ENCODE data around the gene CDS2. TPM values are rescaled to one million over a fixed set of nuclear protein-coding genes. Genes with fewer than 3 reads are reported as not detected.

CDS2 gene
- total RNA-seq, 4 donors from 2014 or later, result 26.9 to 60.1 (median 30.3) TPM

DNA sequence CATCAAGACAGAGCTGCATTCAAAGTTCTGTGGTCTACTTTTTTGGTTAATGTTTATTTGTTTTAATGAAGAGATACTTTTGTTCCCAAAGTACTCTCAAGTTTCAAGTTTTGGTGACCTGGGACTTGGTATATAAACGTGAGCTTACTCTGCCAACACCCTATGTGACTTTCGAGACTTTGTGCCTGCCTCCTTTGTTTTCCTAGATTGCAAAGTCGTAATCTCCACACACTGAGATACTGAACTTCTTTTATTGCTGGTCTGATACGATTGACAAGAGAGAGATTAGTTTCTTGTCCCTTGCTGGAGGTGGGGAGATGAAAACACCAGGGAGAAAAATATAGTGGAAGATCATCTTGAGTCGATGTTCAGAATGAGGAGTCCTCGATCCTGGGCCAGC is 34.9 kb upstream of the CDS2 start:
- Histone ChIP-seq H3K27ac (peak overlapping the region in 3 of 4 donors; percentile 11 to 57 (median 21)), H3K36me3 (no peaks in the 10 kb centered on the region), H3K9me3 (no peaks in the 10 kb centered on the region), H3K4me1 (peaks cover 0 to 13% (median 3%) of the 10 kb centered on the region in 4 donors), H3K4me3 (no peak overlapping the region), H3K27me3 (no peaks in the 10 kb centered on the region)
- in situ Hi-C loops (cut with MboI; ENCODE audit: low pct_ligation_motif_present in 1 of 4, low pct_unique_long_range_greater_than_20kb in 1 of 4, low sequenced_read_pairs in 3 of 4) (loop anchor here in 1 of 4 donors (10.0 to 25.0 kb wide), 2 partner anchors 337 to 480 kb away; no protein-coding TSS in a partner anchor), intact Hi-C loops (cut with DNase I; ENCODE audit: low total_unique reads) (no loop called here)
- TF ChIP-seq POLR2A (IDR thresholded peaks at IDR 0.05) (no peak), EP300 (IDR thresholded peaks at IDR 0.05; ENCODE audit: low read depth) (no peak), POLR2AphosphoS5 (IDR thresholded peaks at IDR 0.05) (no peak)
- TF ChIP-seq, protein P1, sequence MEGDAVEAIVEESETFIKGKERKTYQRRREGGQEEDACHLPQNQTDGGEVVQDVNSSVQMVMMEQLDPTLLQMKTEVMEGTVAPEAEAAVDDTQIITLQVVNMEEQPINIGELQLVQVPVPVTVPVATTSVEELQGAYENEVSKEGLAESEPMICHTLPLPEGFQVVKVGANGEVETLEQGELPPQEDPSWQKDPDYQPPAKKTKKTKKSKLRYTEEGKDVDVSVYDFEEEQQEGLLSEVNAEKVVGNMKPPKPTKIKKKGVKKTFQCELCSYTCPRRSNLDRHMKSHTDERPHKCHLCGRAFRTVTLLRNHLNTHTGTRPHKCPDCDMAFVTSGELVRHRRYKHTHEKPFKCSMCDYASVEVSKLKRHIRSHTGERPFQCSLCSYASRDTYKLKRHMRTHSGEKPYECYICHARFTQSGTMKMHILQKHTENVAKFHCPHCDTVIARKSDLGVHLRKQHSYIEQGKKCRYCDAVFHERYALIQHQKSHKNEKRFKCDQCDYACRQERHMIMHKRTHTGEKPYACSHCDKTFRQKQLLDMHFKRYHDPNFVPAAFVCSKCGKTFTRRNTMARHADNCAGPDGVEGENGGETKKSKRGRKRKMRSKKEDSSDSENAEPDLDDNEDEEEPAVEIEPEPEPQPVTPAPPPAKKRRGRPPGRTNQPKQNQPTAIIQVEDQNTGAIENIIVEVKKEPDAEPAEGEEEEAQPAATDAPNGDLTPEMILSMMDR (IDR thresholded peaks at IDR 0.05), result no peak
- WGBS, 2 donors (ENCODE audit: low coverage in 1 of 2), result 65 to 73% methylated on average over 5 to 6 of the region's 6 CpGs
- DNase-seq, result no peak

DNA sequence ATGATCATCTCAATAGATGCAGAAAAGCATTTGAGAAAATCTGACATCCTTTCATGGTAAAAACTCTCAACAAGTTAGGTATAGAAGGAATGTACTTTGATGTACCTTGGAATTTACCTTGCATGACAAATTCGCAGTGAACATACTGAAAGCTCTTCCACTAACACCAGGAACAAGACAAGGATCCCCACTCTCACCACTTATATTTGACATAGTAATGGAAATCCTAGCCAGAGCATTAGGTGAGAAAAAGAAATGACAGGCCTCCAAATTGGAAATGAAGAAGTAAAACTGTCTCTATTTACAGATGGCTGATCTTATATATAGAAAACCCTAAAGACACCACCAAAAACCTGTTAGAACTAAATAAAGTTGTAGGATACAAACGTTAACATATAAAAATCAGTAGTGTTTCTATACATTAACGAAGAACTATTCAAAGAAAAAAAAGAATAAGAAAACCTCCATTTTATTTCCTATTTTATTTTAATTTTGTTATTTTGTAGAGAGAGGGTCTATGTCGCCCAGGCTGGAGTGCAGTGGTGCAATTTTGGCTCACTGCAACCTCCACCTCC is 34.0 kb upstream of the CDS2 start:
- Histone ChIP-seq H3K4me3 (no peak overlapping the region), H3K36me3 (no peaks in the 10 kb centered on the region), H3K27me3 (no peaks in the 10 kb centered on the region), H3K27ac (no peak overlapping the region), H3K4me1 (peaks cover 0 to 13% (median 3%) of the 10 kb centered on the region in 4 donors), H3K9me3 (no peaks in the 10 kb centered on the region)
- intact Hi-C loops (cut with DNase I; ENCODE audit: low total_unique reads) (no loop called here), in situ Hi-C loops (cut with MboI; ENCODE audit: low pct_ligation_motif_present in 1 of 4, low pct_unique_long_range_greater_than_20kb in 1 of 4, low sequenced_read_pairs in 3 of 4) (loop anchor here in 1 of 4 donors (10.0 to 25.0 kb wide), 2 partner anchors 338 to 481 kb away; no protein-coding TSS in a partner anchor)
- no peak for TF ChIP-seq POLR2A (IDR thresholded peaks at IDR 0.05)
- TF ChIP-seq, protein P1 (IDR thresholded peaks at IDR 0.05), result no peak
- TF ChIP-seq POLR2AphosphoS5 (IDR thresholded peaks at IDR 0.05), result no peak
- TF ChIP-seq EP300 (IDR thresholded peaks at IDR 0.05; ENCODE audit: low read depth), result no peak
- WGBS, 2 donors (ENCODE audit: low coverage in 1 of 2), result 68 to 75% methylated on average over 4 of the region's 4 CpGs
- no peak for DNase-seq

DNA sequence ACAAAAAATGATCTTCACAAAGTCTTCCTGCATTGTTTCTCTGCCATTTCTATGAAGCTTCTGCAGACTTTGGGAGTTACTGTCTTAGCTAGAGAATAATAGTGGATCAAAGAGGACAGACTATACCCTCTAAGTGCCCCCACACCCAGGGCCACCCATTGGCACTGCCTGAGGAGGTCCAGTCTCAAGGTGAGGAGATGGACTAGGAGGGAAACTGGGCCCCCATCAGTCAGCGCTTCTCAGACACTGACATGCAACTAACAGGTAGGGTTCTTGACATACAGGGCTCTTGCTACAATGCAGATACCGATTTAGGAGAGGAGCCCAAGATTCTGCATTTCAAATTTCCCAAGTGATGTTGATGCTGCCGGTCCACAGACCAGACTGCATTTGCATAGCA is 31.4 kb upstream of the CDS2 start:
- Histone ChIP-seq H3K9me3 (no peaks in the 10 kb centered on the region), H3K36me3 (peaks cover 0 to 8% (median 0%) of the 10 kb centered on the region in 4 donors), H3K4me3 (no peak overlapping the region), H3K27ac (no peak overlapping the region), H3K4me1 (peaks cover 0 to 7% (median 2%) of the 10 kb centered on the region in 4 donors), H3K27me3 (no peaks in the 10 kb centered on the region)
- intact Hi-C loops (cut with DNase I; ENCODE audit: low total_unique reads) (no loop called here), in situ Hi-C loops (cut with MboI; ENCODE audit: low pct_ligation_motif_present in 1 of 4, low pct_unique_long_range_greater_than_20kb in 1 of 4, low sequenced_read_pairs in 3 of 4) (loop anchor here in 1 of 4 donors (10.0 to 25.0 kb wide), 2 partner anchors 341 to 483 kb away; no protein-coding TSS in a partner anchor)
- 87% methylated on average over 3 of the region's 3 CpGs; no CpG with 5 or more reads in 1 of the 2 donors for WGBS, 2 donors (ENCODE audit: low coverage in 1 of 2)
- TF ChIP-seq POLR2AphosphoS5 (IDR thresholded peaks at IDR 0.05) (no peak), EP300 (IDR thresholded peaks at IDR 0.05; ENCODE audit: low read depth) (no peak), POLR2A (IDR thresholded peaks at IDR 0.05) (no peak)
- TF ChIP-seq, protein P1 (IDR thresholded peaks at IDR 0.05), result no peak
- no peak for DNase-seq

DNA sequence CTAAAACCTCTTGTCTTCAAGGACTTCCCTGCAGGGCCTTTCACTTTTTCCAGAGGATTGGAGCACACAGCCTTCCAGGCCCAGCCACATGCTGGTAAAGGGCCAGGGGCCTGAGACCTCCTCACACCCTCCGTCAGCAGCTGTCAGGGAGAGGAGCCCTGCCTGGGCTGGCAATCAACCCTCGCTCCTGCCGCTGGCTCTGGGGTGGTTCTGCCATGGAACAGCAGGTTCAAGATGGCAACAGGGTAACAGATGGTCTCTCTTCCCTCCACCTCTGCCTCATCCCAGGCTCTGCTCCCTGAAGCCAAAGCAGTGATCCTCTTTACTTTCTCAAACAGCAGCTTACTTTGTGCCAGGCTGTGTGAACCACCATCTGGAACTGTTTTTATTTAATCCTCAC is 30.9 kb upstream of the CDS2 start:
- in situ Hi-C loops (cut with MboI; ENCODE audit: low pct_ligation_motif_present in 1 of 4, low pct_unique_long_range_greater_than_20kb in 1 of 4, low sequenced_read_pairs in 3 of 4), result loop anchor here in 1 of 4 donors (10.0 to 25.0 kb wide), 2 partner anchors 341 to 484 kb away; no protein-coding TSS in a partner anchor
- no peaks in the 10 kb centered on the region for H3K9me3 ChIP-seq
- H3K36me3 ChIP-seq, result peaks cover 0 to 8% (median 0%) of the 10 kb centered on the region in 4 donors
- 96% methylated on average over 3 of the region's 3 CpGs; no CpG with 5 or more reads in 1 of the 2 donors for WGBS, 2 donors (ENCODE audit: low coverage in 1 of 2)
- no peak for DNase-seq
- TF ChIP-seq POLR2A (IDR thresholded peaks at IDR 0.05) (no peak), EP300 (IDR thresholded peaks at IDR 0.05; ENCODE audit: low read depth) (no peak), POLR2AphosphoS5 (IDR thresholded peaks at IDR 0.05) (no peak)
- TF ChIP-seq, protein P1 (IDR thresholded peaks at IDR 0.05), result no peak
- peaks cover 0 to 7% (median 2%) of the 10 kb centered on the region in 4 donors for H3K4me1 ChIP-seq
- no peaks in the 10 kb centered on the region for H3K27me3 ChIP-seq
- intact Hi-C loops (cut with DNase I; ENCODE audit: low total_unique reads), result no loop called here
- H3K4me3 ChIP-seq, result no peak overlapping the region
- no peak overlapping the region for H3K27ac ChIP-seq
